Measurements from ENCODE around the gene PROSER3. TPM values are rescaled to one million over a fixed set of nuclear protein-coding genes. Genes with fewer than 3 reads are reported as not detected.
"Not testable (repeated sequence)": the region's sequence is repeated elsewhere in the genome, so short reads cannot be mapped to it uniquely, and the experiment has no call there.

The PROSER3 gene
- total RNA-seq, 1 donor from 2014 or later: 7.7 TPM

- DNase-seq (ENCODE audit: low read depth): no peak
These were observed 4.2 kb upstream of the PROSER3 start for GRCh38 chr19:35753634-35754369.

GRCh38 chr19:35754370-35755130, 3.4 kb upstream of the PROSER3 start:
- DNase-seq (ENCODE audit: low read depth): no peak

DNA sequence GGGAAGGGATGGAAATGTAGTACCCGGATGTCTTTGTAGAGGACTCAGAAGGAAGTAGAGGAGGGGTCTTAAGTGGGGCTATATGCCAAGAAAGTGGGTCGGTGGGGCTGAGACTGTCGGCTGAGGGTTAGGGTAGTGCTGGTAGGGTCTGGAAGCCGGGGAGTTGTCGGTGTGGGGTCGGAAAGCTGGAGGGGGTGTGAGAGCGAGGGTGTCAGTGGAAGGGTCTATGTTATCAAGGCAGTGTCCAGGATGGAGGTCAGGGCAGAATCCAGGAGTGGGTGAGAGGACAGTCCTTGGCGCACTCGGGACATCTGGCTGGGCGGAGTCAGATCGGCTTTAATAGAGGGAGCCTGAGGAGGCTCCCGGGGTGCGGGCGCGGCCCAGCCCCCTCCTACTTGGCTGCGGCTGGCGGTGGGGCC, 2.8 kb upstream of the PROSER3 start:
- DNase-seq (ENCODE audit: low read depth): no peak

- DNase-seq (ENCODE audit: low read depth): no peak
These were observed 2.2 kb upstream of the PROSER3 start for GRCh38 chr19:35755550-35756376.

- DNase-seq (ENCODE audit: low read depth): no peak
These were observed 1.4 kb upstream of the PROSER3 start, which contains the start of gene HSPB6 for GRCh38 chr19:35756377-35757230. Gene HSPB6, minus strand, starts transcription at chr19:35757029. Its CDS starts 21 bp downstream, at chr19:35757008.

- no peak for DNase-seq (ENCODE audit: low read depth)
These were observed 686 bp upstream of the PROSER3 start for GRCh38 chr19:35757231-35757748.

DNA sequence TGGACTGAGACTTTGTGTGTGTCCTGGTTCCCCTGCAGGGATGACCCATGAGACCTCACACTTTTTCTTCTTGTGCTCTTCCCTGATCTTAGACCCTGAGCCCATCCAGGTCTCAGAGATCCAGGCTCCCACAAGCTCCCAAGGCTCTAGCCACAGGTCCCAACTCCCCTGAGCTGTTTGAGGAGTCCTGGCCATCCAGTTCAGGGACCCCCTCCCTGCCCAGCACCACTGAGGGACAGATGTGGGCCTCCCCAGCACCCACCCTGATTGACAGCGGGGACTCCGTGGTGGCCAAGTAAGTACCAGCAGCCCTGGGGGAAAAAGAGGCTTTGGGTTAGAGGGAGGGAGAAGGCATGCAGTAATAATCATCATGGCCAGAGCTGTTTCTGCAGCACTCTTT, 1.7 kb downstream of the PROSER3 start:
- DNase-seq (ENCODE audit: low read depth): no peak

DNA sequence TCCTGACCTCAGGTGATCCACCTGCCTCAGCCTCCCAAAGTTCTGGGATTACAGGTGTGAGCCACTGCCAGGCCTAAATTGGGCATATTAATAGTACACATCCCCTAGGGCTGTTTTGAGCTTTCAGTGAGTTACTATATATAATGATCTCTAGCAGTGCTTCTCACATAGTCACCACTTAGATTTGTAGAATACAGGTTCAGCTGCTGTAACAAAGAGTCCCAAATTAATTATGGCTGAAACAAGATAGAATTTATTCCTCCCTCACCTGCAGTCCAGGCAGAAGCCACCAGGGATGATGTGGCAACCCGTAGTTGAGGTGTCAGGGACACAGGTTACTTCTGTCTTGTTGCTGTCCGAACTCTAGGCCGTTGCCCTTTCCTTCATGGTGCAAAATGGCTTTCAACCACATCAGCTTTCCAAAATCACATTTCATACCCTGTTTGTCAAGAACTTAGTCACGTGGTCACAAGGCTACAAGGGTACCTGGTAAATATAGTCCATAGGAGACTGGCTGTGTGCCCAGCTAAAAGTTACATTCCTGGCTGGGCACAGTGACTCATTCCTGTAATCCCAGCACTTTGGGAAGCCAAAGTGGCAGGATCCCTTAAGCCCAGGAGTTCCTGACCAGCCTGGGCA, 2.9 kb downstream of the PROSER3 start:
- peak; percentile 58 for DNase-seq (ENCODE audit: low read depth)

DNA sequence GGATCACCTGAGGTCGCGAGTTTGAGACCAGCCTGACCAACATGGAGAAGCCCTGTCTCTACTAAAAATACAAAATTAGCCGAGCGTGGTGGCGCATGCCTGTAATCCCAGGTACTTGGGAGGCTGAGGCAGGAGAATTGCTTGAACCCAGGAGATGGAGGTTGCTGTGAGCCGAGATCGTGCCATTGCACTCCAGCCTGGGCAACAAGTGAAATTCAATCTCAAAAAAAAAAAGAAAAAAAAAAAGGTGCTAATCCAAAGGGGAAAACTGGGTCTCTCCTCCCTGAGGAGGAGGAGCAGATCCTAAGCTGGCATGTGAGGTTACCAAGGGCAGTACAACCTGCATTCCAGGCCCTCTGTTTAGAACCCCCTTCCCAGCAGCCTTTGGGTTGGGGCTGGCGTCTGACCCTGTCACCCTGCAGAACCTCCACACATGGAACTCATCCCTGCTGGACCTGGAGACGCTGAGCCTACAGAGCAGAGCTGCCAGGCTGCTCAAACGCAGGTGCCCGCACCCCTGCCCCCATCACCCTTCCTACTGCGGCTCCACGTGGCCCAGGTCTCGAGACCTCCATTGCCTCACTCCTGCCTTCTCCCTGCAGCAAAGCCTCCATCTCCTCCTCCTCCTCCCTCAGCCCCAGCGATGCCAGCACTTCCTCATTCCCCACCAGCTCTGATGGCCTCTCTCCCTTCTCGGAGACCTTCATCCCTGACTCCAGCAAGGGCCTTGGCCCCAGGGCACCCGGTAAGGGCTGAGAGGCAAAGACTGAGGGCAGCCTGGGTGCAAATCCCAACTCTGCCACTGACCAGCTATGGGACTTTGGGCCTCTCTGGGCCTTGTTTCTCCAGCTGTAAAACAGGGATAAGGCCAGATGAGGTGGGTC, 6.7 kb downstream of the PROSER3 start:
- DNase-seq (ENCODE audit: low read depth): no peak

DNA sequence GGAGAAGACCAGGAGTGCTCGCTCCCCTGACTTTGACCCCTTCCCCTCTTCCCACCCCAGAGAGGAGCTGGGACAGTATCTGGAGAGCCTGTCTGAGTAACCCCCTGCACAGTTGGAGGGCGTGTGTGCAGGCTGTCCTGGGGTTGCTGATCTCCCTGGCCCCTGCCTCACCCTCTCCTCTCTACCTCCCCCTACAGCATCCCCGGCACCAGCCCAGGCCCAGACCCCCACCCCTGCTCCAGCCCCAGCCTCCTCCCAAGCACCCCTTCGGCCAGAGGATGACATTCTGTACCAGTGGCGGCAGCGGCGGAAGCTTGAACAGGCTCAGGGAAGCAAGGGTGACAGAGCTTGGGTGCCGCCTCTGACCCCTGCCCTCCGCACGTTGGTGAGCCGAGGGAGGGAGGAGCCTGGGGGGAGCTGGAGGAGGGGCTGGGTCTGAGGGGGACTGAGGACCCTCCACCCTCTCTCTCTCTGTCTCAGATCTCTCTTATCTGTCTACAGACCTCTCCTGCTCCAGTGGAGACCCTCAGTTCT, 8.7 kb downstream of the PROSER3 start:
- no peak for DNase-seq (ENCODE audit: low read depth)

DNA sequence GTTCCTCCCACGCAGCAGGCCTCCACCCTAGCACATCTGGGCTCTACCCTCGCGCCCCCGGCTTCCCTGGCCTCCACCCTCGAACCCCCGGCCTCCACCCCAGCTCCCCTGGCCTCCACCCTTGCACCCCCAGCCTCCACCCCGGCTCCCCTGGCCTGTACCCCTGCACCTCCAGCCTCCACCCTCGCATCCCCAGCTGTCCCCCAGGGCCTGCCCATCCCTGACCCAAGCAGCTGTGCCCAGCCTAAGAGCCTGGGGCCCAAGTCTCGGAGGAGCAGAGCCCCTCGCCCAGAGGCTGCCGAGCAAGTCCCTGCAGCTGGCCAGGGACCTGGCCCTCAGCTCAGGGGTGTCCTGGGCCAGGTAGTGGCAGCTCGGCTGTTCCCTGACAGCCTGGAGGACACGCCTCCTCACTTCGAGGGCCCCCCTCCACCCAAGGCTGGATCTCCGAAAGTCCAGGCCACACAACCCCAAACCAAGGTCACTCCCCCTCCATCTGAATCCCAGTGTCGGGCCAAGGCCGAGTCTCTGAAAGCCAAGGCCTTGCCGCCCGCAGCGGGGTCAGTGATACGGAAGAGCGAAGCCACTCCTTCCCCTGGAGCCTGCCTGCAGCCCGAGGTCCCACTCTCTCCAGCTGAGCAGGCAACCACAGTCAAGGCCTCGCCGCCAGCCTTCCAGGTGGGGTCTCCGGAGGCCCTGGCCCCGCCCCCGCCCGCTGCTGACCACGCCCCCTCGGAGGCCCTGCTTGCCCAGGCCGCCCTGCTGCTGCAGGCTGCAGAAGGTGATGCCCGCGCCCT, 9.5 kb downstream of the PROSER3 start:
- DNase-seq (ENCODE audit: low read depth): peak; percentile 42

DNA sequence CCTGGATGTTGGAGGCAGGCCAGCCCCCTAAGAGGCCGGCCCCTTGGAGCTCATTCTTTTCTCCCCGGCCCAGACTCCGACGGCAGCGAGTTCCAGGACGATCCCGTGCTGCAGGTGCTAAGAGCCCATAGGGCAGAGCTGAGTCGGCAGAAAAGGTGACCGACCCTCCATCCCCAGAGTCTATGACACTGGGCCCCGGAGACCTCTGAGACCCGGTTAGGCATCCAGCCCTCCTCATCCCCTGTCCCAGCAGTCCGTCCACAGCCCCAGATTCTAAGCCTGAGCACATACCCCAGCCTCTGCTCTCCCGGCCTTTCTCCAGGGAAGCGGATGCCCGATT, 10.1 kb downstream of the PROSER3 start:
- DNase-seq (ENCODE audit: low read depth): no peak

GRCh38 chr19:35772362-35772761, 14.4 kb downstream of the PROSER3 start:
- not testable (repeated sequence) for DNase-seq (ENCODE audit: low read depth)

DNA sequence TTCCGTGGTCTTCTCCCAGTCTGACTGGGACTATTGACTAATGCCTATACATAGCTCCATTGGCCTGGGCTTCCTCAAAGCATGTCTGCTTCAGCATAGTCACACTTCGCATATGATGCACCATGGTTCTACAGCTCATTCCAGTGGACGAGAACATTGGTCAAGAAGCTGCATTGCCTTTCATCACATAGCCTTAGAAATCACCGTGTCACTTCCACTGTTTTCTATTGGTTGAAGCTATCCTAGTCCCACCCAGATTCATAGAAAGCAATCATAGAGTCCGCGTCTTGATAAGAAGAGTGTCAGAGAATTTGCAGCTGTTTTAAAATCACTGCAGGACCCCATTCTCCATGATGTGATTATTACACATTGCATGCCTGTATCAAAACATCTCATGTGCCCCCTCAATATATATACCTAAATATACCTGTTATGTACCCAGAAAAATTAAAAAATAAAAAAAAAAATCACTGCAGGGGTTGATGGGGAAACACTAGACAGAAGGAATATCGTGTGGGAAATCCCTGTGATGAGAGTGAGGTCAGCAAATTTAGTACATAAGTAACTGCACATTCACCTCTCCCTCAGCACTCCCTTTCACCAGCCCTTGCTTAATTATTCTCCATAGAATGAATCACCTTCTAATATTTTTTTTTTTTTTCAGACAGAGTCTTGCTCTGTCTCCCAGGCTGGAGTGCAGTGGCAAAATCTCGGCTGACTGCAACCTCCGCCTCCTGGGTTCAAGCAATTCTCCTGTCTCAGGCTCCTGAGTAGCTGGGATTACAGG, 15.2 kb downstream of the PROSER3 start:
- peak; percentile 92 for DNase-seq (ENCODE audit: low read depth)

GRCh38 chr19:35774274-35775045, 16.5 kb downstream of the PROSER3 start:
- DNase-seq (ENCODE audit: low read depth): no peak

GRCh38 chr19:35775046-35775297, 17.0 kb downstream of the PROSER3 start:
- no peak for DNase-seq (ENCODE audit: low read depth)

Measured in renal cortical epithelial cell (primary cell).